ENCODE measurements around the gene KIZ.

The KIZ gene

DNA sequence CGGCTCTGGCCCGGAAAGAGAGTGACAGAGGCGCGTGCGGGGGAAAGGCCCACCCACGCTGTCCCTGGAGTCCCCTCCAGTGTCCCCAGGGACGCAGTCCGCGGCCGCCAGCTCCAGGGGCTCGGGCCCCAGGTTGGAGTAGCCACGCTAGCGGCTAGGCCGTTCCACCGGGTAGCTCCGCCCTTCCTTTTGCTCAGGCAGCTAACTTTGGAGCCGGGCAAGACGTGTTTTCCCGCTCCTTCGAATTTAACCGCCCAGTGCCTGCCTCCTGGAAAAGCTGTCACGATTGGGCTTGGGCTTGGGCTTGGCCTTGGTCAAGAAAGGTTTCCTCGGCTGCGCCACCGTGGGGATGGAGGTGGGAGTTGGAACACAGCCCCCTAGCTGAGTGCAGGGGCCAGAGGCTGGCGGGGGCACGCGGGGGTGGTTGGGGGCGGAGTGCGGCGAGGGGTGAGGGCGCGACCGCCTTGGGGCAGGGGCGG, 24.4 kb upstream of the KIZ start:
- Histone ChIP-seq H3K27ac (ENCODE audit: low read depth, low read length) (no peak overlapping the region), H3K4me3 (ENCODE audit: low read depth, low read length) (peak overlapping the region; percentile 8), H3K36me3 (ENCODE audit: control insufficient read depth in 1 of 2, insufficient read depth in 2 of 2, low read length in 2 of 2) (no peaks in the 10 kb centered on the region), H3K18ac (ENCODE audit: low read length) (no peak overlapping the region), H3K9ac (ENCODE audit: low read length) (no peak overlapping the region), H2BK12ac (ENCODE audit: low read length) (no peak overlapping the region), H3K79me2 (ENCODE audit: control insufficient read depth, insufficient read depth, low read length, poor library complexity) (no peaks in the 10 kb centered on the region), H4K12ac (ENCODE audit: low read depth, low read length) (no peak overlapping the region), H2BK5ac (ENCODE audit: low read depth, low read length, poor library complexity) (no peak overlapping the region), H4K91ac (ENCODE audit: low read depth, low read length) (no peak overlapping the region), H3K23ac (ENCODE audit: low read length) (no peak overlapping the region), H3K9me3 (ENCODE audit: insufficient read depth, low read depth, low read length) (peaks cover 4% of the 10 kb centered on the region), H2AK5ac (ENCODE audit: low read length) (no peak overlapping the region), H3K27me3 (ENCODE audit: insufficient read depth, low read length) (peaks cover 73% of the 10 kb centered on the region), H3K4ac (ENCODE audit: low read depth, low read length) (no peak overlapping the region), H3K14ac (ENCODE audit: low read length) (no peak overlapping the region), H3K79me1 (ENCODE audit: low read length) (no peaks in the 10 kb centered on the region), H4K8ac (ENCODE audit: low read depth, low read length) (no peak overlapping the region), H3K4me2 (ENCODE audit: low read length) (peak overlapping the region; percentile 75), H2AFZ (ENCODE audit: insufficient read depth, low read length, poor library complexity) (peak overlapping the region; percentile 5), H2BK120ac (ENCODE audit: insufficient read depth, low read length, poor library complexity) (no peak overlapping the region), H3K4me1 (ENCODE audit: control insufficient read depth in 1 of 2, insufficient read depth in 2 of 2, low read length in 2 of 2) (peaks cover 17 to 23% of the 10 kb centered on the region in 2 experiments)
- DNase-seq = peak in 1 of 2 donors; percentile 24
- WGBS (ENCODE audit: extremely low coverage, insufficient coverage, insufficient read length) = no CpG with 5 or more reads among the region's 35 CpGs

DNA sequence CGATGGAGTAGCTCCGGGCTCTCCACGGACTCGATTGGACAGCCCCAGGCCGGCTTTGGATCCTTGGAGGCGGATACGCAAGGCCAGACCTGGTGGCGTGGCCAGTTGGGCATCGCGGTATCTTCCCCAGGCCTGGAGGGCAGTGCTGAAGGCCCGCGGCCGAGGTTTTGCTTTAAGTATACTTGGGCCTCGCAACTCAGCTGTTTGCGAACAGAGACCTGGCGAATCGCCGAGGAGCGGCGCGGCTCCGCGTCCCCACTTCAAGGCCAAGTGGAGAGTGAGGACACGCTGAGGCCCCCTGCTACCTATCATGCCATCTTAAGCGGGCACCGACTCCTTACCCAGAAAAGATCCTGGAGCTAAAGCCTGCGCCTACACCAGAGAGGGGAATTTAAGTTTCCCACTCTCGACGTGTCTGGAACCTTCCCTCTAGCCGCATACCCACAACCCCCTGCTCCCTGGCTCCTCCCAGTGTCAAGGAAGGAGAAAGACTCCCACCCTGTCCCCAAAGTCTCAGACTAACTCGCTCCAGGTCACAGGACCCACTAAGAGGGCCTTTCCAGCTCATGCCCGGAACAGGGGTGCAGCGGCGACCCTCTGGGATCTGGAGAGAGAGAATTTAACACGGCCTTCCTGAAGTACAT, 23.8 kb upstream of the KIZ start:
- no peak for DNase-seq

GRCh38 chr20:21102603-21103311, 23.1 kb upstream of the KIZ start:
- Histone ChIP-seq H3K4me2 (ENCODE audit: low read length) (peak overlapping the region; percentile 75), H3K23ac (ENCODE audit: low read length) (no peak overlapping the region), H2BK12ac (ENCODE audit: low read length) (no peak overlapping the region), H2BK5ac (ENCODE audit: low read depth, low read length, poor library complexity) (no peak overlapping the region), H3K27me3 (ENCODE audit: insufficient read depth, low read length) (peaks cover 78% of the 10 kb centered on the region), H4K12ac (ENCODE audit: low read depth, low read length) (no peak overlapping the region), H3K79me1 (ENCODE audit: low read length) (no peaks in the 10 kb centered on the region), H4K91ac (ENCODE audit: low read depth, low read length) (no peak overlapping the region), H3K79me2 (ENCODE audit: control insufficient read depth, insufficient read depth, low read length, poor library complexity) (no peaks in the 10 kb centered on the region), H3K18ac (ENCODE audit: low read length) (no peak overlapping the region), H3K4me1 (ENCODE audit: control insufficient read depth in 1 of 2, insufficient read depth in 2 of 2, low read length in 2 of 2) (peaks cover 17 to 23% of the 10 kb centered on the region in 2 experiments), H3K9me3 (ENCODE audit: insufficient read depth, low read depth, low read length) (peaks cover 4% of the 10 kb centered on the region), H2AK5ac (ENCODE audit: low read length) (no peak overlapping the region), H3K4me3 (ENCODE audit: low read depth, low read length) (peak overlapping the region; percentile 38), H2BK120ac (ENCODE audit: insufficient read depth, low read length, poor library complexity) (no peak overlapping the region), H3K4ac (ENCODE audit: low read depth, low read length) (no peak overlapping the region), H3K9ac (ENCODE audit: low read length) (no peak overlapping the region), H2AFZ (ENCODE audit: insufficient read depth, low read length, poor library complexity) (no peak overlapping the region), H3K36me3 (ENCODE audit: control insufficient read depth in 1 of 2, insufficient read depth in 2 of 2, low read length in 2 of 2) (no peaks in the 10 kb centered on the region), H4K8ac (ENCODE audit: low read depth, low read length) (no peak overlapping the region), H3K27ac (ENCODE audit: low read depth, low read length) (no peak overlapping the region), H3K14ac (ENCODE audit: low read length) (no peak overlapping the region)
- DNase-seq = peak in 1 of 2 donors; percentile 29
- no CpG with 5 or more reads among the region's 38 CpGs for WGBS (ENCODE audit: extremely low coverage, insufficient coverage, insufficient read length)

More for the DNA sequence above, 23.8 kb upstream of the KIZ start:
- Histone ChIP-seq H3K14ac (ENCODE audit: low read length) (no peak overlapping the region), H2AFZ (ENCODE audit: insufficient read depth, low read length, poor library complexity) (peak overlapping the region; percentile 42), H2BK120ac (ENCODE audit: insufficient read depth, low read length, poor library complexity) (no peak overlapping the region), H4K12ac (ENCODE audit: low read depth, low read length) (no peak overlapping the region), H4K8ac (ENCODE audit: low read depth, low read length) (no peak overlapping the region), H3K4ac (ENCODE audit: low read depth, low read length) (no peak overlapping the region), H3K27me3 (ENCODE audit: insufficient read depth, low read length) (peaks cover 76% of the 10 kb centered on the region), H2BK12ac (ENCODE audit: low read length) (no peak overlapping the region), H3K79me2 (ENCODE audit: control insufficient read depth, insufficient read depth, low read length, poor library complexity) (no peaks in the 10 kb centered on the region), H3K4me3 (ENCODE audit: low read depth, low read length) (peak overlapping the region; percentile 57), H4K91ac (ENCODE audit: low read depth, low read length) (no peak overlapping the region), H3K36me3 (ENCODE audit: control insufficient read depth in 1 of 2, insufficient read depth in 2 of 2, low read length in 2 of 2) (no peaks in the 10 kb centered on the region), H3K4me1 (ENCODE audit: control insufficient read depth in 1 of 2, insufficient read depth in 2 of 2, low read length in 2 of 2) (peaks cover 17 to 23% of the 10 kb centered on the region in 2 experiments), H3K23ac (ENCODE audit: low read length) (no peak overlapping the region), H3K9me3 (ENCODE audit: insufficient read depth, low read depth, low read length) (peaks cover 4% of the 10 kb centered on the region), H3K79me1 (ENCODE audit: low read length) (no peaks in the 10 kb centered on the region), H2BK5ac (ENCODE audit: low read depth, low read length, poor library complexity) (no peak overlapping the region), H3K27ac (ENCODE audit: low read depth, low read length) (no peak overlapping the region), H3K4me2 (ENCODE audit: low read length) (peak overlapping the region; percentile 75), H3K18ac (ENCODE audit: low read length) (no peak overlapping the region), H2AK5ac (ENCODE audit: low read length) (no peak overlapping the region), H3K9ac (ENCODE audit: low read length) (no peak overlapping the region)
- WGBS (ENCODE audit: extremely low coverage, insufficient coverage, insufficient read length) = no CpG with 5 or more reads among the region's 35 CpGs

- Histone ChIP-seq H2BK5ac (ENCODE audit: low read depth, low read length, poor library complexity) (no peak overlapping the region), H3K4me2 (ENCODE audit: low read length) (no peak overlapping the region), H3K4me3 (ENCODE audit: low read depth, low read length) (no peak overlapping the region), H3K23ac (ENCODE audit: low read length) (no peak overlapping the region), H3K4me1 (ENCODE audit: control insufficient read depth in 1 of 2, insufficient read depth in 2 of 2, low read length in 2 of 2) (peaks cover 17 to 23% of the 10 kb centered on the region in 2 experiments), H4K8ac (ENCODE audit: low read depth, low read length) (no peak overlapping the region), H4K91ac (ENCODE audit: low read depth, low read length) (no peak overlapping the region), H3K9ac (ENCODE audit: low read length) (no peak overlapping the region), H3K27me3 (ENCODE audit: insufficient read depth, low read length) (peaks cover 76% of the 10 kb centered on the region), H2BK120ac (ENCODE audit: insufficient read depth, low read length, poor library complexity) (no peak overlapping the region), H3K79me1 (ENCODE audit: low read length) (no peaks in the 10 kb centered on the region), H4K12ac (ENCODE audit: low read depth, low read length) (no peak overlapping the region), H3K27ac (ENCODE audit: low read depth, low read length) (no peak overlapping the region), H3K79me2 (ENCODE audit: control insufficient read depth, insufficient read depth, low read length, poor library complexity) (no peaks in the 10 kb centered on the region), H2AK5ac (ENCODE audit: low read length) (no peak overlapping the region), H3K14ac (ENCODE audit: low read length) (no peak overlapping the region), H3K36me3 (ENCODE audit: control insufficient read depth in 1 of 2, insufficient read depth in 2 of 2, low read length in 2 of 2) (no peaks in the 10 kb centered on the region), H2BK12ac (ENCODE audit: low read length) (no peak overlapping the region), H2AFZ (ENCODE audit: insufficient read depth, low read length, poor library complexity) (no peak overlapping the region), H3K4ac (ENCODE audit: low read depth, low read length) (no peak overlapping the region), H3K9me3 (ENCODE audit: insufficient read depth, low read depth, low read length) (peaks cover 4% of the 10 kb centered on the region), H3K18ac (ENCODE audit: low read length) (no peak overlapping the region)
- no peak for DNase-seq
- WGBS (ENCODE audit: extremely low coverage, insufficient coverage, insufficient read length) = no CpG with 5 or more reads among the region's 32 CpGs
These were observed 22.1 kb upstream of the KIZ start for GRCh38 chr20:21103582-21104465.
